GM21825 (cell line): ENCODE measurements around the gene ZNF597.

Experiments used
- ATAC-seq: cut with Tn5 transposase; IDR thresholded peaks from one replicate; pipeline ENCODE4 v1.9.1; 2021; ENCODE audit warnings: mild to moderate bottlenecking, moderate library complexity; ENCODE audit not compliant: unreplicated experiment

The ZNF597 gene, protein sequence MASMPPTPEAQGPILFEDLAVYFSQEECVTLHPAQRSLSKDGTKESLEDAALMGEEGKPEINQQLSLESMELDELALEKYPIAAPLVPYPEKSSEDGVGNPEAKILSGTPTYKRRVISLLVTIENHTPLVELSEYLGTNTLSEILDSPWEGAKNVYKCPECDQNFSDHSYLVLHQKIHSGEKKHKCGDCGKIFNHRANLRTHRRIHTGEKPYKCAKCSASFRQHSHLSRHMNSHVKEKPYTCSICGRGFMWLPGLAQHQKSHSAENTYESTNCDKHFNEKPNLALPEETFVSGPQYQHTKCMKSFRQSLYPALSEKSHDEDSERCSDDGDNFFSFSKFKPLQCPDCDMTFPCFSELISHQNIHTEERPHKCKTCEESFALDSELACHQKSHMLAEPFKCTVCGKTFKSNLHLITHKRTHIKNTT

DNA sequence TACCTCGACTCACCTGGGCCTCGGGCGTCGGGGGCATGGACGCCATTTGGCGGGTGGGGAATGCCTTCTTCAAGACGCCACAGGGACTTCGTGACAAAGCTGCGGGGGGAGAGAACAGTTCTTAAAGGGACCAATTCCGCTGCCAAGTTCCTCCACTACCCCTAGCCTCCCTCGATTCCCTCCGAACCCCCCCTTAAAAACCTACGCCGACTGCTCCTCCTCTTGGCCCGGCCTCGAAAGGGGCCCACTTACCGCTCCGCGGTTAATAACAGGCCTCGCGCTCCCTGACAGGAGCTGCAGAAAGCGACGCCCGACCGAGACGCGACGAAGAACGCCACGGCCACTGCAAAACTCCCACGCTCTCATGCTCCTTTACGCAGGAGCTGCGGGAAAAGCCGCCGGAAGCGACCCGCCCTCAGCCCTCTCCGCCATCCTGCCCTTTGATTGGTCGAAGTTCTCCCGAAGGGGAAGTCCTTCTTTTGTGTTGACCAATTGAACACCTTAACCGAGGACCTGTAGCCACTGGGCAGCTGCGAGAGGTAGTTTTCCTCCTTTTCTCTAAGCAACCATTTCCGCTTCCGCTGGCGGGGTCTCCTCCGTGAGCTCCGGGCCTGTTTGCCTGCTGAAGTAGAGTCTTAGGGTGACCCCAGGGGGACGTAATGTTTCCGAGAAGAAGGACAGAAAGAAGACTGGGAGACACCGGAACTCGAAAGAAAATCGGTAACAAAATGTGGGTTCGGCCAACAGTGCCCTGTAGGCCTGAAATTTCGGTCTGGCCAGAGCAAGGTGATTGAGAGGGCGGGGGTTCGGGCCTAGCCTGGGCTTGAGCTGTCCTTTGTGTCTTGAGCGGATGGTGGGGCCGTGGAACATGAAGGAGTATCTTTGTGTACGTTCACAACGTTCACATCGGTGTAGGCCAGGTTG, at the start of gene ZNF597, which contains the start of gene NAA60:
TSS of gene ZNF597 (minus strand) at position 397 of the 924 bp plus-strand sequence. CDS start at position 46, 351 bp downstream.
TSS of gene NAA60 (plus strand) at position 573 of the 924 bp plus-strand sequence. CDS start 32,548 bp downstream, outside the sequence.
- ATAC-seq = peak; percentile 88

GRCh38 chr16:3492356-3492755, 49.1 kb upstream of the ZNF597 start:
- ATAC-seq = no peak

GRCh38 chr16:3490911-3491629, 47.8 kb upstream of the ZNF597 start:
- no peak for ATAC-seq

- ATAC-seq = no peak
Observed at GRCh38 chr16:3488801-3489200, 45.5 kb upstream of the ZNF597 start.

- ATAC-seq = no peak
Observed at GRCh38 chr16:3487521-3488410, 44.5 kb upstream of the ZNF597 start.

DNA sequence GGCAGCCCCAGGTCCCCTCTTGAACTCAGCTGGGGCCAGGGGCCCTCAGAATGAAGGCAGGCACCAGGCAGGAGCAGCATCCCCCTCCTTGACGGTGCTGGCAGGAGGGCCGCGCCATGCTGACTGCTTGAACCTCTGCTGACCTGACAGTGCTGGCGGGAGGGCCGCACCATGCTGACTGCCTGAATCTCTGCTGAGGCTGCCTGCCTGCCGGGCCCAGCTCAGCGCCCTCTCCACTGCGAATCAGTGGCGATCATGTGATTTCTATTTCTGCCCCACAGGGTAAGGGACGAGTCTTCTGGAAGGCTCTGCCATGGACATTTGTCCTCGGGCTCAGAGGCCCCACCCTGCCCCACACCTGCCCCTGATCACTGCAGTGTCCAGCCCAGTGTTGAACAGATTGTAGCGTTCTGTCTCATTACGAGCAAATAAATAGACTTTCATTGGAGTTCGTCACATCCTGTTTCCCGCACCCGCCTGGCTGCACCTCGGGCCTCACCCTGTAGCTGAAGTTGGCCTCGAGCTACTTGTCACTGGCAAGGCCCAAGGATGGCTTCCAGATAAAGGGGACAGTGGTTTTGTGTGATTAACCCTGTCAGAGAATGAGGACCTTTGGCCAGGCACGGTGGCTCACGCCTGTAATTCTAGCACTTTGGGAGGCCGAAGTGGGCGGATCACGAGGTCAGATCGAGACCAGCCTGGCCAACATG, 43.4 kb upstream of the ZNF597 start:
- no peak for ATAC-seq

- no peak for ATAC-seq
Observed at GRCh38 chr16:3485821-3486505, 42.7 kb upstream of the ZNF597 start.

GRCh38 chr16:3485097-3485745, 41.9 kb upstream of the ZNF597 start:
- no peak for ATAC-seq

GRCh38 chr16:3484318-3485096, 41.2 kb upstream of the ZNF597 start:
- no peak for ATAC-seq

DNA sequence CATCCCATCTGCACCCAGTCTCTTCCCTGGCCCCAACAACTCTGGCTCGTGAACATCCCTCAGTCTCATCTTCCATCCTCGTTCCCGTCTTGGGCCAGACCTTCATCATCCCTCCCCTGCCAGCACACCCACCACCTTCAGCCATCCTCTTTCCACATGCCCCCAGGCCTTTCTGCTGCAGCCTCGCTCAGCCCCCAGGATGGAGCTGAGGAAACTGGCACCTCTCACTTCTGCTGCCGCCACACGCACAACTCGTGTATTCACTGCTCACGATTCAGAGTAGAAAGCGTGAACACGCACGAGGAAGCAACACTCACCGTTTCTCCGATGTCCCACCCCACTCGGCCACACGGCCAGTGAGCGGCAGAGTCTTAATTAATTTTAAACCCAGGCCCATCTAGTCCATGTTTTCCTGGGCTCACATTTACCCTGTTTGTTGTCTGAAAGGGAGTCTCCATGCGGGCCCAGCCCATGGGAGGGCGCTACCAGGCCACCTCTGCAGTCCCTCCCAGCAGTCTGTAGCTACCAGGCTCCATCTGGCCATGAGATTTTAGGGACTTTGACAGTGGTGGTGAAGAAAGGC, 39.4 kb upstream of the ZNF597 start:
- no peak for ATAC-seq

- ATAC-seq = no peak
Observed at GRCh38 chr16:3481696-3482658, 38.7 kb upstream of the ZNF597 start.

DNA sequence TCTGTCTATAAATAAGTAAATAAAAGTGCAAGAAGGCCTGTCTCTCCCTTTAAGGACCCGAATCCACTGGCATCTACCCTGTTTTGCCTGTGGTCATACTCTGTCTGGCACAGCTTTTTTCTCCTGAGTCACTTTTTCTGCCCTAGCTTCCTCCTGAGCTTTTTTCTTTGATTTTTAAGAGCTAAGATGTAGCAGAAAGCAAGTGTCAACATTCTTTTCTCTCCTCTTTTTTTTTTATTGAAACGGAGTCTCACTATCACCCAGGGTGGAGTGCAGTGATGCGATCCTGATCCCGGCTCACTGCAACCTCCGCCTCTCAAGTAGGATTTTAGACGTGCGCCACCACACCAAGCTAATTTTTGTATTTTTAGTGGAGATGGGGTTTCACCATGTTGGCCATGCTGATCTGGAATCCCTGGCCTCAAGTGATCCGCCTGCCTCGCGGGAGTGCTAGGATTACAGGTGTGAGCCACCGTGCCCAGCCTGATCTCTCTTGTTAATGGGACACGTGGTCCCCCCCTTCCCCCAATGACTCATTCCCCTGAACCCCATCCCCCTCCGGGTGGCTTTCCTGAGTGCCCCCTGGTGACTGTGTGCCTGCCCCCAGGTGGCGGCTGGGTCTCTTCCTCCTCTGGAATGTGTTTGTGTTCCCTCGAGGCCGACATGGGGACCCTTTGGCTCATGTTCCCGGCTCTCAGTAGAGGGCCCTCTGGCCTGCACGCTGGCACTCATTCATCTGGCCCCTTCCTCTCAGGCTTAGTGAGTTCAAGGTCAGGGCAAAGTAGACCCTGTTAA, 37.8 kb upstream of the ZNF597 start:
- ATAC-seq = no peak

GRCh38 chr16:3479654-3480216, 36.4 kb upstream of the ZNF597 start:
- ATAC-seq = no peak

- no peak for ATAC-seq
Observed at GRCh38 chr16:3478242-3478925, 35.1 kb upstream of the ZNF597 start.
